Colonic mucosa (tissue), 4 donors: ENCODE data around the gene PRPF8. TPM values are rescaled to one million over a fixed set of nuclear protein-coding genes. Genes with fewer than 3 reads are reported as not detected.

Experiments used
- DNase-seq: peaks from one replicate; pipeline ENCODE4 v3.0.0-alpha.2; 2020
- H3K27ac ChIP-seq: fragments of 200-600 bp; one replicate; pipeline ENCODE4 v1.8.0; 2021
- H3K27me3 ChIP-seq: fragments of 200-600 bp; one replicate; pipeline ENCODE4 v1.8.0; 2021
- H3K36me3 ChIP-seq: fragments of 200-600 bp; one replicate; pipeline ENCODE4 v1.8.0; 2021
- H3K4me1 ChIP-seq: fragments of 200-600 bp; one replicate; pipeline ENCODE4 v1.8.0; 2021; ENCODE audit warnings: mild to moderate bottlenecking
- H3K4me3 ChIP-seq: fragments of 200-600 bp; one replicate; pipeline ENCODE4 v1.8.0; 2021
- H3K9ac ChIP-seq, 2 donors: one replicate each; pipeline ENCODE4 v1.7.0; 2013; ENCODE audit warnings: control low read depth in 2 of 2, low read depth in 2 of 2, low read length in 2 of 2
- H3K9me3 ChIP-seq: fragments of 200-600 bp; one replicate; pipeline ENCODE4 v1.8.0; 2021
- CTCF ChIP-seq: fragments of 200-600 bp; IDR thresholded peaks from one replicate; pipeline ENCODE4 v1.8.0; 2022; ENCODE audit warnings: antibody characterized with exemption, mild to moderate bottlenecking
- intact Hi-C: fragments of 100-400 bp; cut with DNase I; formaldehyde crosslinking; loops from one replicate; pipeline ENCODE4 v1.14.1; 2022
- total RNA-seq, 2 donors: library from RNA; stranded (reverse); fragmentation: NEBNext Ultra II Directional in 1 of 2; extraction: Animal tissue kit (Norgen Biotek cat#: 25700) in 1 of 2; gene quantifications; one replicate each; pipeline ENCODE4 v1.2.1, GENCODE V29; 2021
- donor health status: healthy.
- donor health status: DM: no; HTN: no; CAD: no.
- donor health status: DM: no; HTN: no; CAD: no.

The PRPF8 gene
- total RNA-seq, 2 donors from 2014 or later: 172 to 292 TPM

- no peak for TF ChIP-seq CTCF
- Histone ChIP-seq H3K9me3 (no peaks in the 10 kb centered on the region), H3K4me3 (no peak overlapping the region), H3K4me1 (peaks cover under 1% of the 10 kb centered on the region), H3K27ac (peak overlapping the region; percentile 55), H3K36me3 (no peaks in the 10 kb centered on the region), H3K27me3 (no peaks in the 10 kb centered on the region), H3K9ac (peak overlapping the region in 1 of 2 donors; percentile 69)
- intact Hi-C loops: loop anchor here (5.0 kb wide), 1 partner anchor 52 kb away; no protein-coding TSS in a partner anchor
- peak; percentile 52 for DNase-seq
Observed at GRCh38 chr17:1730326-1731193, 45.9 kb upstream of the PRPF8 start.

GRCh38 chr17:1729966-1730325 lies 45.3 kb upstream of the PRPF8 start:
- Histone ChIP-seq H3K27ac (peak overlapping the region; percentile 55), H3K36me3 (no peaks in the 10 kb centered on the region), H3K4me3 (no peak overlapping the region), H3K9me3 (no peaks in the 10 kb centered on the region), H3K27me3 (no peaks in the 10 kb centered on the region), H3K4me1 (peaks cover 6% of the 10 kb centered on the region), H3K9ac (no peak overlapping the region)
- no peak for TF ChIP-seq CTCF
- intact Hi-C loops: loop anchor here (5.0 kb wide), 1 partner anchor 52 kb away; no protein-coding TSS in a partner anchor
- no peak for DNase-seq

GRCh38 chr17:1727876-1728630 lies 43.4 kb upstream of the PRPF8 start:
- Histone ChIP-seq H3K36me3 (no peaks in the 10 kb centered on the region), H3K4me1 (peaks cover 6% of the 10 kb centered on the region), H3K27ac (no peak overlapping the region), H3K9ac (no peak overlapping the region), H3K4me3 (no peak overlapping the region), H3K9me3 (no peaks in the 10 kb centered on the region), H3K27me3 (no peaks in the 10 kb centered on the region)
- intact Hi-C loops: no loop called here
- no peak for DNase-seq
- TF ChIP-seq CTCF: no peak

- Histone ChIP-seq H3K27ac (no peak overlapping the region), H3K27me3 (no peaks in the 10 kb centered on the region), H3K36me3 (no peaks in the 10 kb centered on the region), H3K4me1 (peaks cover 6% of the 10 kb centered on the region), H3K4me3 (no peak overlapping the region), H3K9me3 (no peaks in the 10 kb centered on the region), H3K9ac (no peak overlapping the region)
- DNase-seq: no peak
- TF ChIP-seq CTCF: no peak
- intact Hi-C loops: no loop called here
Observed at GRCh38 chr17:1727258-1727789, 42.7 kb upstream of the PRPF8 start.

- intact Hi-C loops: no loop called here
- no peak for TF ChIP-seq CTCF
- no peaks in the 10 kb centered on the region for H3K36me3 ChIP-seq
Observed at GRCh38 chr17:1726626-1727257, 42.1 kb upstream of the PRPF8 start.

More at GRCh38 chr17:1726626-1727257, 42.1 kb upstream of the PRPF8 start:
- H3K9ac ChIP-seq: no peak overlapping the region
- no peaks in the 10 kb centered on the region for H3K27me3 ChIP-seq
- no peak overlapping the region for H3K4me3 ChIP-seq
- no peaks in the 10 kb centered on the region for H3K9me3 ChIP-seq
- H3K27ac ChIP-seq: no peak overlapping the region
- peaks cover 6% of the 10 kb centered on the region for H3K4me1 ChIP-seq
- DNase-seq: no peak
